Neural cell (in vitro differentiated cells): ENCODE results near the gene GALR2. TPM values are rescaled to one million over a fixed set of nuclear protein-coding genes. Genes with fewer than 3 reads are reported as not detected.

Experiments used
- H2AFZ ChIP-seq: fragments of 200-600, 300-800 bp; sonication (generic), shearing (Covaris generic); 2 replicates; pipeline ENCODE4 v1.6.0; 2014; ENCODE audit warnings: low read depth, mild to moderate bottlenecking, antibody characterized with exemption, low read length, moderate library complexity
- H3F3A ChIP-seq: fragments of 200-600 bp; shearing (Covaris generic); 2 replicates; pipeline ENCODE4 v1.6.1; 2016; ENCODE audit warnings: mild to moderate bottlenecking, moderate library complexity, mixed read lengths, antibody characterized with exemption, low read length; ENCODE audit not compliant: insufficient read depth, poor library complexity, severe bottlenecking
- H3K27ac ChIP-seq: fragments of 200-600, 300-800 bp; sonication (generic), shearing (Covaris generic); 2 replicates; pipeline ENCODE4 v1.5.1; 2014; ENCODE audit warnings: mild to moderate bottlenecking, low read length, moderate library complexity
- H3K27me3 ChIP-seq: fragments of 300-800, 200-600 bp; sonication (generic), shearing (Covaris generic); 2 replicates; pipeline ENCODE4 v1.6.0; 2014; ENCODE audit warnings: mild to moderate bottlenecking, low read depth, low read length, moderate library complexity; ENCODE audit not compliant: insufficient read depth
- H3K36me3 ChIP-seq: fragments of 300-800, 200-600 bp; sonication (generic), shearing (Covaris generic); 2 replicates; pipeline ENCODE4 v1.5.1; 2014; ENCODE audit warnings: mild to moderate bottlenecking, antibody characterized with exemption, low read length, moderate library complexity; ENCODE audit not compliant: insufficient read depth
- H3K4me2 ChIP-seq: fragments of 300-800, 200-600 bp; sonication (generic), shearing (Covaris generic); 2 replicates; pipeline ENCODE4 v1.6.0; 2014; ENCODE audit warnings: mild to moderate bottlenecking, low read length
- H3K4me3 ChIP-seq: fragments of 300-800, 200-600 bp; sonication (generic), shearing (Covaris generic); 2 replicates; pipeline ENCODE4 v1.5.1; 2014; ENCODE audit warnings: mild to moderate bottlenecking, low read length, moderate library complexity
- H3K79me2 ChIP-seq: fragments of 200-600 bp; shearing (Covaris generic); replicated peaks from 2 replicates; pipeline ENCODE4 v1.6.0; 2014; ENCODE audit warnings: mild to moderate bottlenecking, low read length, moderate library complexity; ENCODE audit not compliant: insufficient read depth
- H3K9ac ChIP-seq: fragments of 300-800, 200-600 bp; sonication (generic), shearing (Covaris generic); 2 replicates; pipeline ENCODE4 v1.6.1; 2016; ENCODE audit warnings: mild to moderate bottlenecking, low read length, mixed read lengths
- H3K9me2 ChIP-seq: fragments of 200-600 bp; shearing (Covaris generic); 2 replicates; pipeline ENCODE4 v1.6.1; 2016; ENCODE audit warnings: mild to moderate bottlenecking, low read length, mixed read lengths; ENCODE audit not compliant: insufficient read depth
- H3K9me3 ChIP-seq: fragments of 200-600, 300-800 bp; sonication (generic), shearing (Covaris generic); 2 replicates; pipeline ENCODE4 v1.6.1; 2016; ENCODE audit warnings: mild to moderate bottlenecking, mixed run types, low read length, moderate library complexity, mixed read lengths
- H4K20me1 ChIP-seq: fragments of 200-600 bp; shearing (Covaris generic); 2 replicates; pipeline ENCODE4 v1.6.1; 2016; ENCODE audit warnings: mild to moderate bottlenecking, mixed run types; ENCODE audit not compliant: insufficient read depth
- CTCF ChIP-seq: fragments of 450-650 bp; IDR thresholded peaks from 2 replicates; pipeline ENCODE4 v1.5.1; 2014; ENCODE audit warnings: antibody characterized with exemption, mild to moderate bottlenecking, moderate library complexity; ENCODE audit not compliant: poor library complexity, severe bottlenecking
- EP300 ChIP-seq: fragments of 450-650 bp; conservative IDR thresholded peaks from 2 replicates; pipeline ENCODE4 v1.6.1; 2014; ENCODE audit warnings: antibody characterized with exemption, mild to moderate bottlenecking, moderate library complexity; ENCODE audit not compliant: poor library complexity, severe bottlenecking
- EZH2 ChIP-seq: fragments of 200-600, 300-800 bp; shearing (Covaris generic), sonication (generic); IDR thresholded peaks from 2 replicates; pipeline ENCODE4 v1.6.1; 2014; ENCODE audit warnings: antibody characterized with exemption, low read length, borderline replicate concordance, mild to moderate bottlenecking; ENCODE audit not compliant: insufficient read depth, poor library complexity, severe bottlenecking
- MXI1 ChIP-seq: fragments of 450-650 bp; conservative IDR thresholded peaks from 2 replicates; pipeline ENCODE4 v1.6.1; 2014; ENCODE audit warnings: antibody characterized with exemption, mild to moderate bottlenecking; ENCODE audit not compliant: poor library complexity, severe bottlenecking
- POLR2AphosphoS5 ChIP-seq: IDR thresholded peaks from 2 replicates; pipeline ENCODE4 v1.6.1; 2012
- RAD21 ChIP-seq: fragments of 450-650 bp; conservative IDR thresholded peaks from 2 replicates; pipeline ENCODE4 v1.6.1; 2014; ENCODE audit warnings: antibody characterized with exemption, mild to moderate bottlenecking, moderate library complexity
- REST ChIP-seq: IDR thresholded peaks from 2 replicates; pipeline ENCODE4 v1.6.1; 2012; ENCODE audit warnings: borderline replicate concordance
- SMC3 ChIP-seq: fragments of 450-650 bp; conservative IDR thresholded peaks from 2 replicates; pipeline ENCODE4 v1.6.1; 2014; ENCODE audit warnings: antibody characterized with exemption, mild to moderate bottlenecking, moderate library complexity; ENCODE audit not compliant: poor library complexity
- TAF1 ChIP-seq: IDR thresholded peaks from 2 replicates; pipeline ENCODE4 v1.6.1; 2012; ENCODE audit warnings: low read depth
- polyA plus RNA-seq: library from polyadenylated mRNA; depleted of rRNA; stranded (reverse); fragments of >200 nt; gene quantifications from 2 replicates; pipeline ENCODE4 v1.2.3, GENCODE V29; 2014

The GALR2 gene
- polyA plus RNA-seq, 1 donor from 2014 or later: not detected

- no peaks in the 10 kb centered on the region for H3K79me2 ChIP-seq
- H2AFZ ChIP-seq: no peak overlapping the region
- H3K4me3 ChIP-seq: no peak overlapping the region
- no peak overlapping the region for H3K27ac ChIP-seq
- no peaks in the 10 kb centered on the region for H3F3A ChIP-seq
- H3K4me2 ChIP-seq: no peak overlapping the region
- H3K9me2 ChIP-seq: no peaks in the 10 kb centered on the region
- no peak for TF ChIP-seq TAF1
- TF ChIP-seq SMC3: no peak
- TF ChIP-seq MXI1: no peak
- TF ChIP-seq POLR2AphosphoS5: no peak
- TF ChIP-seq REST: no peak
- no peak for TF ChIP-seq EP300
- no peak for TF ChIP-seq CTCF
- no peak for TF ChIP-seq EZH2
- no peak for TF ChIP-seq RAD21
- H3K36me3 ChIP-seq: no peaks in the 10 kb centered on the region
- H3K27me3 ChIP-seq: no peaks in the 10 kb centered on the region
- H3K9me3 ChIP-seq: no peaks in the 10 kb centered on the region
- H3K9ac ChIP-seq: no peak overlapping the region
- no peaks in the 10 kb centered on the region for H4K20me1 ChIP-seq
These were observed 25.3 kb upstream of the GALR2 start for GRCh38 chr17:76049239-76049638.

GRCh38 chr17:76049836-76050537, 24.6 kb upstream of the GALR2 start:
- H3K36me3 ChIP-seq: no peaks in the 10 kb centered on the region

More at GRCh38 chr17:76049836-76050537, 24.6 kb upstream of the GALR2 start:
- Histone ChIP-seq H3K27me3 (no peaks in the 10 kb centered on the region), H3F3A (no peaks in the 10 kb centered on the region), H3K9ac (no peak overlapping the region), H3K27ac (no peak overlapping the region), H4K20me1 (no peaks in the 10 kb centered on the region), H3K9me3 (no peaks in the 10 kb centered on the region), H3K79me2 (no peaks in the 10 kb centered on the region), H2AFZ (no peak overlapping the region), H3K4me2 (no peak overlapping the region), H3K4me3 (no peak overlapping the region), H3K9me2 (no peaks in the 10 kb centered on the region)
- TF ChIP-seq EZH2: no peak
- TF ChIP-seq MXI1: no peak
- no peak for TF ChIP-seq POLR2AphosphoS5
- no peak for TF ChIP-seq RAD21
- TF ChIP-seq CTCF: no peak
- TF ChIP-seq TAF1: no peak
- no peak for TF ChIP-seq EP300
- no peak for TF ChIP-seq SMC3
- TF ChIP-seq REST: no peak
